HFF-Myc (cell line): ENCODE results near the gene CFAP90.
A peak's percentile ranks its signal among the peaks of the same experiment; 100 is the strongest.

Source experiments
- DNase-seq: peaks from one replicate; pipeline ENCODE4 v3.0.0-alpha.2; 2011; ENCODE audit warnings: low read depth; ENCODE audit errors: extremely low read depth
- H3K4me3 ChIP-seq: replicated peaks from 2 replicates; pipeline ENCODE4 v1.5.1; 2011; ENCODE audit warnings: low read depth, mild to moderate bottlenecking, control low read depth, low read length
- CTCF ChIP-seq: IDR thresholded peaks from 2 replicates; pipeline ENCODE4 v1.5.1; 2012; ENCODE audit warnings: mild to moderate bottlenecking, low read depth, low read length, control low read depth; ENCODE audit errors: missing control alignments

CFAP90 gene

DNA sequence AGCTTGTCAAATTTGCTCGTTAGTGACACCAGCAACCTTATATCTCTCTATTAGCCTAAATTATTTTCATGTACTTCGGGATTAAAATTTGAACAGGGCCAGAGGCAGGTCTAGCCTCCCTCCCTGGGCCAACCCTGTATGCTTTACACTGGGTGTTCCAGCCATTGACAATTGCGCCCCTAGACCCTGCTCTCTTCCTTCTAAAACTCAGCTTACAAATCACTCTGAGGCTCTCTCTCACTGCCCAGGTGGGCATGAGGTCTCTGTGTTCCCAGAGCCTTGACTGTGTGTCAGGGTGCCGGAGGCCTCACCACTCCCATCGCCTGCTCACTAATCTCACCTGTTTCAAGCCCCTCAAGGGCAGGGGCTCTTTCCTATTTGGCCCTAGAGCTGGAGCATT, 6.4 kb upstream of the CFAP90 start:
- DNase-seq: no peak
- TF ChIP-seq CTCF: no peak
- no peak overlapping the region for H3K4me3 ChIP-seq

DNA sequence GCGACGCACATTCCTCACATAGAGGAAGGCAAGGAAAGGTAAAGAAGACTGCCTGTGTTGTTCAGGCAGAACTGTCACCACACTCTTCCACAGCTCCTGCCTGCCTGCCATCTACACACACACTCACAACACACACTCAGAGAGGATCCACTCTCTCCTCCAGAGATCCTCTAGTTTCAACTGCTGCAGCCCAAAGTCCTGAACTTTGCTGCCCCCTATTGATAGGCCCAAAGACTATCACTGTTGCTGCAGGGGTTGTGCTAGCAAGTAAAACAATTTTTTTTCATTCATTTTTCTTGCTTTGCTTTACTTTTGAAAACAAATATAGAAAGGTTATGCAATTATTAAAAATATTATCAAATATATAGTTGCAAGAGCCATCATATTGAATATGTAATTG, 5.9 kb upstream of the CFAP90 start:
- no peak overlapping the region for H3K4me3 ChIP-seq
- peak; percentile 70 for TF ChIP-seq CTCF
- no peak for DNase-seq

GRCh38 chr5:7855611-7856010, 4.7 kb upstream of the CFAP90 start:
- no peak for TF ChIP-seq CTCF
- no peak for DNase-seq
- no peak overlapping the region for H3K4me3 ChIP-seq

- no peak overlapping the region for H3K4me3 ChIP-seq
- TF ChIP-seq CTCF: no peak
- no peak for DNase-seq
These were observed 2.1 kb upstream of the CFAP90 start for GRCh38 chr5:7852988-7853387.

DNA sequence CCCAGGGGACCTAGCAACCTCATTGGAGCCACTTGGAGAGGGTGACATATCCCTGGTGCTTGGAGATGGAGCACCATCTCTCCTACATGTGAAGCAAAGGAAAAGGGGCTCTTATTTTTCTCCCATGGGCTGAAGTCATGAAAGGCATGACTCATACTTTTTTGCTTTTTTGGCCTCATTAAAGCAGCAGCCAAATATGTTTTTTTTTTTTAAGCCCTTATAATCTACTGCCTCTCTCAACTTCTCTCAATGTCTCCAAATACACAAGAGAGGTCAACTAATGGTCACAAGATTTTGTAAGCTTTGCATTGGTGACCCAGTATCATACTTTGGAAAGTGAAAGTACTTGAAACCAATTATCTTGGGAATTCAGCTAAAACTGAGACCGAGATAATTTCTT, 1.6 kb upstream of the CFAP90 start:
- H3K4me3 ChIP-seq: no peak overlapping the region
- no peak for TF ChIP-seq CTCF
- no peak for DNase-seq

- TF ChIP-seq CTCF: no peak
- no peak for DNase-seq
- no peak overlapping the region for H3K4me3 ChIP-seq
These were observed 820 bp upstream of the CFAP90 start for GRCh38 chr5:7851617-7852289.

DNA sequence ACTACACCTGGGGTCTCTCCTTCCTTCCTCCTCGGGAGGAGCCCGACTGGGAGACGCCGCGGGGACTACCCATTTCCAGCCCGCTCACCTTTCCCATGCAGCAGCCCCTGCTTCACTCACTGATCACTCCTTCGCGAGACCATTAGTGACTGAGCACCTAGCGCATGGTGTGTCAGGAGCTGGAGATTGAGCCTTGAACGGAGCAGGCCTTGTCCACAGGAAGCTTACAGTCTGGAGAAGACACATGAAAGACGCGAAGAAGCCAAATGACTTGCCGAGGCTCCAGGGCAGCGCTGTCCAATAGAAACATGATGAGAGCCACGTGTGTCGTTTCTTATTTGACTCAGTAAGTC, 283 bp upstream of the CFAP90 start:
- TF ChIP-seq CTCF: no peak
- H3K4me3 ChIP-seq: peak overlapping the region; percentile 38
- DNase-seq: no peak
